HepG2 (cell line): ENCODE results near the gene ZNF888. TPM values are rescaled to one million over a fixed set of nuclear protein-coding genes. Genes with fewer than 3 reads are reported as not detected.

Source experiments
- ASH2L ChIP-seq: fragments of 300-600, 200-600 bp; sonication (generic); IDR thresholded peaks from 2 replicates; pipeline ENCODE4 v1.7.0; 2017; ENCODE audit warnings: low read depth, mild to moderate bottlenecking, moderate library complexity, mixed read lengths, low read length; ENCODE audit not compliant: insufficient read length
- HMGXB3 ChIP-seq: sonication (generic); formaldehyde crosslinking; IDR thresholded peaks from 2 replicates; pipeline ENCODE4 v1.4.0; 2020; ENCODE audit warnings: missing genetic modification reagents, borderline replicate concordance
- ISX ChIP-seq: sonication (generic); formaldehyde crosslinking; conservative IDR thresholded peaks from 2 replicates; pipeline ENCODE4 v1.5.0; 2020; ENCODE audit warnings: missing genetic modification reagents
- MYC ChIP-seq: sonication (generic); formaldehyde crosslinking; IDR thresholded peaks from 2 replicates; pipeline ENCODE4 v1.9.0; 2021; ENCODE audit warnings: missing genetic modification reagents, borderline replicate concordance
- NR2F6 ChIP-seq, 2 experiments: IDR thresholded peaks; 2 replicates each; pipeline ENCODE4 v1.6.1; 2016; ENCODE audit warnings: antibody characterized with exemption in 1 of 2, mild to moderate bottlenecking in 1 of 2
- PATZ1 ChIP-seq: sonication (generic); formaldehyde crosslinking; IDR thresholded peaks from 2 replicates; pipeline ENCODE4 v1.4.0; 2020; ENCODE audit warnings: missing genetic modification reagents
- RCOR2 ChIP-seq: IDR thresholded peaks from 2 replicates; pipeline ENCODE4 v1.6.1; 2016; ENCODE audit warnings: missing biosample characterization, missing genetic modification reagents
- RFX5 ChIP-seq: IDR thresholded peaks from 2 replicates; pipeline ENCODE4 v1.6.1; 2011; ENCODE audit warnings: low read depth, low read length, improper control_type of control experiment
- ZNF234 ChIP-seq: sonication (generic); formaldehyde crosslinking; conservative IDR thresholded peaks from 2 replicates; pipeline ENCODE4 v1.5.1; 2020; ENCODE audit warnings: mild to moderate bottlenecking, missing genetic modification reagents
- ZNF616 ChIP-seq: sonication (generic); formaldehyde crosslinking; IDR thresholded peaks from 2 replicates; pipeline ENCODE4 v1.5.0; 2020; ENCODE audit warnings: low read depth, mild to moderate bottlenecking, missing genetic modification reagents
- ZSCAN31 ChIP-seq: sonication (generic); formaldehyde crosslinking; IDR thresholded peaks from 2 replicates; pipeline ENCODE4 v1.5.0; 2020; ENCODE audit warnings: low read depth, mild to moderate bottlenecking, missing genetic modification reagents
- ZSCAN5A ChIP-seq: sonication (generic); formaldehyde crosslinking; IDR thresholded peaks from 2 replicates; pipeline ENCODE4 v1.8.0; 2022; ENCODE audit warnings: mild to moderate bottlenecking, missing genetic modification reagents, borderline replicate concordance
- polyA plus RNA-seq, 8 experiments: library from polyadenylated mRNA; depleted of rRNA in 3 of 8; stranded (reverse) in 7 of 8; unstranded in 1 of 8; fragments of >200 nt; fragmentation: Illumina TruSeq in 4 of 8; extraction: Trizol in 4 of 8; gene quantifications; 2 replicates each; pipeline versions ENCODE4 v1.2.1 to v1.2.3, GENCODE V29; 2011 to 2016; ENCODE audit warnings: low read depth in 4 of 8, missing spikeins in 1 of 8, mixed read lengths in 1 of 8; ENCODE audit not compliant: insufficient read depth in 1 of 8
- total RNA-seq, 5 experiments: library from RNA; depleted of rRNA; stranded (reverse); fragments of >200 nt; fragmentation: Illumina TruSeq; extraction: Trizol; gene quantifications; 2 replicates each; pipeline ENCODE4 v1.2.3, GENCODE V29; 2016; ENCODE audit warnings: low read depth in 1 of 5
- TF ChIP-seq, protein P1 (sequence below): sonication (generic); formaldehyde crosslinking; IDR thresholded peaks from 2 replicates; pipeline ENCODE4 v1.4.0; 2020; ENCODE audit warnings: missing genetic modification reagents
- TF ChIP-seq, protein P2 (sequence below): sonication (generic); formaldehyde crosslinking; IDR thresholded peaks from 2 replicates; pipeline ENCODE4 v1.8.1; 2022; ENCODE audit warnings: mild to moderate bottlenecking, missing genetic modification reagents
- TF ChIP-seq, protein P3 (sequence below): IDR thresholded peaks from 2 replicates; pipeline ENCODE4 v1.6.1; 2012; ENCODE audit warnings: low read length, improper control_type of control experiment

Gene ZNF888
- total and polyA plus RNA-seq, 2 of the 13 experiments (the other 11 are each of a cell fraction or from before 2014, with no cell fraction given) = 1.7 to 7.6 TPM

DNA sequence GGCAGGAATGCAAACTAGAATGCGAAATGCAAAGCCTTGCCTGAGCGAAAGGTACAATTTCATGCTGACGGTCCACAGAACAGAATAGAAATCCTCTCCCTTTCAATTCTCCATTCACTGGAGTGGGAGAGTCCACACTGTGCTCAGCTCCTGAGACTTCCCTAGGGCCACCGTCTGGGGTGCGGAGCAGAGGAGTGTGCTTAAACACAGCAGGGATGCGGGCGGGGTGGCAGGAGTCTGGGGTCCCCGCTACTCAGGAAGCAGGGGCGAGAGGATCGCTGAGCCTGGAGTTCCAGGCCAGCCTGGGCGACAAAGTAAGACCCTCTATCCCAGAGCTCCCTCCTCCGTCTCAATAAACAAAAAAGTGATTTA lies 40.0 kb upstream of the ZNF888 start (continued):
- no peak for TF ChIP-seq HMGXB3 (CRISPR knock-in tag)
- TF ChIP-seq, protein P1, sequence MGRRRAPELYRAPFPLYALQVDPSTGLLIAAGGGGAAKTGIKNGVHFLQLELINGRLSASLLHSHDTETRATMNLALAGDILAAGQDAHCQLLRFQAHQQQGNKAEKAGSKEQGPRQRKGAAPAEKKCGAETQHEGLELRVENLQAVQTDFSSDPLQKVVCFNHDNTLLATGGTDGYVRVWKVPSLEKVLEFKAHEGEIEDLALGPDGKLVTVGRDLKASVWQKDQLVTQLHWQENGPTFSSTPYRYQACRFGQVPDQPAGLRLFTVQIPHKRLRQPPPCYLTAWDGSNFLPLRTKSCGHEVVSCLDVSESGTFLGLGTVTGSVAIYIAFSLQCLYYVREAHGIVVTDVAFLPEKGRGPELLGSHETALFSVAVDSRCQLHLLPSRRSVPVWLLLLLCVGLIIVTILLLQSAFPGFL (CRISPR knock-in tag) = no peak
- no peak for TF ChIP-seq ASH2L
- no peak for TF ChIP-seq MYC (CRISPR knock-in tag)
- TF ChIP-seq, protein P2, sequence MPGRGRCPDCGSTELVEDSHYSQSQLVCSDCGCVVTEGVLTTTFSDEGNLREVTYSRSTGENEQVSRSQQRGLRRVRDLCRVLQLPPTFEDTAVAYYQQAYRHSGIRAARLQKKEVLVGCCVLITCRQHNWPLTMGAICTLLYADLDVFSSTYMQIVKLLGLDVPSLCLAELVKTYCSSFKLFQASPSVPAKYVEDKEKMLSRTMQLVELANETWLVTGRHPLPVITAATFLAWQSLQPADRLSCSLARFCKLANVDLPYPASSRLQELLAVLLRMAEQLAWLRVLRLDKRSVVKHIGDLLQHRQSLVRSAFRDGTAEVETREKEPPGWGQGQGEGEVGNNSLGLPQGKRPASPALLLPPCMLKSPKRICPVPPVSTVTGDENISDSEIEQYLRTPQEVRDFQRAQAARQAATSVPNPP (CRISPR knock-in tag) = 0 out of 2 replicates have a peak, but pooled peaks have one; percentile 14
- no peak for TF ChIP-seq ZNF234 (CRISPR knock-in tag)
- 0 out of 2 replicates have a peak, but pooled peaks have one; percentile 12 for TF ChIP-seq ZSCAN5A
- TF ChIP-seq PATZ1 (CRISPR knock-in tag) = no peak
- no peak for TF ChIP-seq ISX (CRISPR knock-in tag)
- no peak for TF ChIP-seq ZNF616
- TF ChIP-seq, protein P3, sequence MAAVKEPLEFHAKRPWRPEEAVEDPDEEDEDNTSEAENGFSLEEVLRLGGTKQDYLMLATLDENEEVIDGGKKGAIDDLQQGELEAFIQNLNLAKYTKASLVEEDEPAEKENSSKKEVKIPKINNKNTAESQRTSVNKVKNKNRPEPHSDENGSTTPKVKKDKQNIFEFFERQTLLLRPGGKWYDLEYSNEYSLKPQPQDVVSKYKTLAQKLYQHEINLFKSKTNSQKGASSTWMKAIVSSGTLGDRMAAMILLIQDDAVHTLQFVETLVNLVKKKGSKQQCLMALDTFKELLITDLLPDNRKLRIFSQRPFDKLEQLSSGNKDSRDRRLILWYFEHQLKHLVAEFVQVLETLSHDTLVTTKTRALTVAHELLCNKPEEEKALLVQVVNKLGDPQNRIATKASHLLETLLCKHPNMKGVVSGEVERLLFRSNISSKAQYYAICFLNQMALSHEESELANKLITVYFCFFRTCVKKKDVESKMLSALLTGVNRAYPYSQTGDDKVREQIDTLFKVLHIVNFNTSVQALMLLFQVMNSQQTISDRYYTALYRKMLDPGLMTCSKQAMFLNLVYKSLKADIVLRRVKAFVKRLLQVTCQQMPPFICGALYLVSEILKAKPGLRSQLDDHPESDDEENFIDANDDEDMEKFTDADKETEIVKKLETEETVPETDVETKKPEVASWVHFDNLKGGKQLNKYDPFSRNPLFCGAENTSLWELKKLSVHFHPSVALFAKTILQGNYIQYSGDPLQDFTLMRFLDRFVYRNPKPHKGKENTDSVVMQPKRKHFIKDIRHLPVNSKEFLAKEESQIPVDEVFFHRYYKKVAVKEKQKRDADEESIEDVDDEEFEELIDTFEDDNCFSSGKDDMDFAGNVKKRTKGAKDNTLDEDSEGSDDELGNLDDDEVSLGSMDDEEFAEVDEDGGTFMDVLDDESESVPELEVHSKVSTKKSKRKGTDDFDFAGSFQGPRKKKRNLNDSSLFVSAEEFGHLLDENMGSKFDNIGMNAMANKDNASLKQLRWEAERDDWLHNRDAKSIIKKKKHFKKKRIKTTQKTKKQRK = no peak
- TF ChIP-seq NR2F6 (IDR thresholded peaks at IDR 0.05) = no peak
- TF ChIP-seq NR2F6 (CRISPR knock-in tag; IDR thresholded peaks at IDR 0.05) = no peak
- no peak for TF ChIP-seq RCOR2 (CRISPR knock-in tag)
- no peak for TF ChIP-seq RFX5
- TF ChIP-seq ZSCAN31 (CRISPR knock-in tag) = no peak
